GM19372 (cell line): ENCODE results near the gene PNPLA2.

Source experiments
- ATAC-seq: cut with Tn5 transposase; IDR thresholded peaks from one replicate; pipeline ENCODE4 v1.9.1; 2021; ENCODE audit warnings: mild to moderate bottlenecking, low read depth, moderate library complexity; ENCODE audit not compliant: unreplicated experiment

The PNPLA2 gene

DNA sequence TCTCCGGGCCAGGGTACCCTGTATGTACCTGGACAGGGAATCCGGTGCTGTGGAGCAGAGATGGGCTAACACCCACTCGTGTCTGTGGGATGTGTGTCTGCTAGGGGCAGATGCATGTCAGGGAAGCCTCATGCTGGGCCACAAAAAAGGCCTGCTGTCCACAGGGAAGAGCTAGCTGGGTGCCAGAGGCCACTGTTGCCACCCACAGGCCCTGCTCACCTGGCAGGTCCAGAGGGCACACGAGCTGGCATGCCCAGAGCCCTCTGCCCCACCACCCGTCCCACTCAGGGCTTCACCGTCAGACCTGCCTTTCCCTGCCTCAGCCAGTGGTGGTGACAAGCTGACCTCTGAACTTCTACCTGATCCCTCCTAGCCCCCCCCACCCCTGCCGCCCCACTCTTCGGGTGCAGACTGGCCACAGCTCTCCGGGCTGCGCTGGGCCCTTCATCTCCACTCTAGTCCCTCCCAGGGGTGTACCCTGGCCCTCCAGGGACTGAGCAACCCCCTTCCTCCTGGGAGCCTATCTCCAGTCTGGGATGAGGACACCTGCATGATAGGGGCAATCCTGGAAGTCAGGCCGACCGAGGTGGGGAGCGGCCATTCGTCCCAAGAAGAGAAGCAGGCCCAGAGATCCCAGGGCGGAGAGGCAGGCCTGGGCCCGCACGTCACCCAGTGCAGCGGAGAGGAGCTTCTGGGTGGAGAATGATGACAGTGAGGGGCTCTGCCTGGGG is 22.0 kb upstream of the PNPLA2 start:
- ATAC-seq: no peak

GRCh38 chr11:797296-798092 is 21.2 kb upstream of the PNPLA2 start:
- ATAC-seq: peak; percentile 41

- peak; percentile 62 for ATAC-seq
Observed at GRCh38 chr11:798093-798713, 20.5 kb upstream of the PNPLA2 start, which contains the start of gene SLC25A22. Gene SLC25A22 (minus strand): TSS chr11:798281. CDS start chr11:795006, 3,275 bp downstream.

DNA sequence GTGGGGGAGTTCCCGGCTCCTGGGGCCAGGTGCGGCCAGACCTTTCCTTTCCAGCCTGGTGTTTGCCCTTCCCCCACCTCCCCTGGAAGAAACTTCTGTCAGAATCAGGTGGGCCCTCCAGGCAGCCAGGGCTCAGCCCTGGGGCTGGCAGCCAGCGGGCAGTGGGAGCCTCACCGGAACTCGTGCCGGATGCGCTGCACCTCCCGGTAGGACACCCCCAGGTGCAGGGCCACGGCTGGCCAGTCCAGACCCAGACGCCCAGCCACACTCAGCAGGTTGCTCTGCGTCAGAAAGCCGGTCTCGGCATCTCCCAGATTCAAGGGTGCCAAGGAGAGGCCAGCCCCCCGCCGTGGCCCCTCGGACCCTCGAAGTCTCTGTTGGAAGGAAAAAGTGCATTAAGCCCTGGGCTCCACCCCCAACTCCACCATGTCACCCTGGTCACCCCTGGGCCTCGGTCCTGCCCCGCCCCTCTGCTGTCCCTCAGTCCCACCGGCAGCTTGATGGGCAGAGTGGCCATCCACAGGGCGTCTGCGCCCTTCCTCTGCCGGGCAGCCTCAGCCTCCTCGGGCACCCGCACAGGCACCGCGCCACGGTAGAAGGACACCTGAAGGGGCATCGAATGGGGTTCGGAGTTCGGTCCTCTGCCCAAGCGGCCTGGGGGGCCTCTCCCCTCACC is 18.9 kb upstream of the PNPLA2 start:
- no peak for ATAC-seq

DNA sequence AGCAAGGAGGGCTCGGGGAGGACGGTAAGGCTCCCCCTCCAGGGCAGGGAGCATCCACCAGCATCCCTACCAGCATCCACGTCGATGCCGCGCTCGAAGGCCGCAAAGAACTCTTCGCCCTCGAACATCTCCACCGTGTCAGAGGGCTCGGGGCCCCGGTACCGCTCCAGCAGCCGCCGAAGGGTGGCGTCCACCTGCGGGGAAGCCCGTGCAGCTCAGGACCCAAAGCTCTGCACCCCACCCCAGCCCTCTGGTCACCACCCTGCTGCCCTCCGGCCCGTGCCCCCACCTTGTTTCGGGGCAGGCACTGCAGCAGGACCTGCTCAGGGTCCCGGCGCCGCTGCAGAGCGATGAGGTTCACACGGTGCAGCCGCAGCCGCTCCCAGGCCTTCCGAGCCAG is 18.2 kb upstream of the PNPLA2 start:
- no peak for ATAC-seq

DNA sequence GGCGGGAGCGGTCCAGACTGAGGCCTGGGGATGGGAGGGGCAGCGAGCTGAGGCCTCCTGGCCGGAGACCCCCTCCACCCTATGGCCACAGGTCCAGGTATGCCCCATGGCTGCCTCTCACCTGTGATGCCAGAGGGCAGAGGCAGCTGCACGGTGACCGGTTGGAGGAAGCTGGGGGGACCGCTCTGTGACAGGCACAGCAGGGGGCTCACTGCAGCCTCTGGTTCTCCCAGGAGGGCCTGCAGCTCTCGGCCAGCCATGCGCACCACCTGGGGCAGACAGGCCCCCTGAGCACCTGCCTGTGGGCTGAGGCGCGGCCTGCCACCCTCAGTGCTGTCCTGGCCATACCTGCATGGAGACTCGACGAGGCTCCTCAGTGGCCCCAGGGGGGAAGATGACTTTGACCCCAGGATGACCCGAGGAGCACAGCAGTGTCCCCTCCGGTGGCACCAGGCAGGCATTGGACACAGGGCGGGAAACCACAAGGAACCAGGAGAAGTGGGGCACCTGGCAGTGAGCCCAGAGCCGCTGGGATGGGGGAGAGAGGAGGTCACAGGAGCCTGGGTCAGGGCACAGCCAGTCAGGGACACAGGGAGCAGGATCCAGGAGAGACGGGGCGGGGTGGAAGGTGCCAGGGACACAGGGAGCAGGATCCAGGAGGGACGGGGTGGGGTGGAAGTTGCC is 17.5 kb upstream of the PNPLA2 start:
- no peak for ATAC-seq

- no peak for ATAC-seq
Observed at GRCh38 chr11:802018-802617, 16.6 kb upstream of the PNPLA2 start.

DNA sequence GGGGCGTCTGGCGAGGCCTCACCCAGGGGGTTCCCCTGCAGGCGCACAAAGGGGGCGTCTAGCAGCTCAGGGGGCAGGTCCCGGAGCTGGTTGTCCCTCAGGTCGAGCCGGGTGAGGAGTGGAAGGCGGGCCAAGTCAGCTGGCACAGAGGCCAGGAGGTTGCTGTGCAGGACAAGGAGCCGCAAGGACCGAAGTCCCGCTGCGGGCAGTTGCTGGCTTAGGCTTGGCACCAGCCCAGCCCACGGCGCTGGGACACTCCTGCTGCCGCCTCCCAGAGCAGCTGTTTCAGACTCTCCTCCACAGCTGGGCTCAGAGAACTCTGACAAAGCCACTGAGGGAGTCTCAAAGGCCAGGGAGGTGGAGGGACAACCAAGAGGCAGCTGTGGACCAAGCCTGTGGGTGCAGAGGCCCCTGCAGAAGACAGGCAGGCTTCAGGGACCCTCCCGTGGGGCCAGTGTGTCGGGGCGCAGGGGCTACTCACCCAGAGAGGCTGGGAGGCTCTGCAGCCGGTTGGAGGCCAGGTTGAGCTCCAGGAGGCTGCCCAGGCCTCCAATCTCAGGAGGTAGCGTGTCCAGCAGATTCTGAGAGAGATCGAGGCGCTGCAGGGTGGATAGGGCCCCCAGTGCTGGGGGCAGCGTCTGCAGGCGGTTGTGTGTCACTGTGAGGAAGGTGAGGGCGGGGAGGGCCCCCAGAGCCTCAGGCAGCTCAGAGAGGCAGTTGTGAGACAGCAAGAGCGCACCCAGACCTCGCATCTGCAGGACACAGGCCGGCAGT is 15.8 kb upstream of the PNPLA2 start:
- ATAC-seq: no peak

DNA sequence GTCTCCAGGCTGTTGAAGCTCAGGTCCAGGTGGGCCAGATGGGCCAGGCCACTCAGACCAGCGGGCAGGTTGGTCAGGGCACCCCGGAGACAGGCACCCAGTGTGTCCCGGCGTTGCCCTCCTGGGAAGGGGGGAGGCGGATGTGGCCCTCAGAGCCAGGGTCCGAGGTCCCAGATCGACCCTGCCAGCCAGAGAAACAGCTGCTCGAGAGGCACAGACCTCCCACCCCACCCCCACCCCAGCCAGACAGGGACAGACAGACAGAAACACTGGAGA is 15.3 kb upstream of the PNPLA2 start:
- no peak for ATAC-seq

- ATAC-seq: no peak
Observed at GRCh38 chr11:803770-804598, 14.7 kb upstream of the PNPLA2 start.

DNA sequence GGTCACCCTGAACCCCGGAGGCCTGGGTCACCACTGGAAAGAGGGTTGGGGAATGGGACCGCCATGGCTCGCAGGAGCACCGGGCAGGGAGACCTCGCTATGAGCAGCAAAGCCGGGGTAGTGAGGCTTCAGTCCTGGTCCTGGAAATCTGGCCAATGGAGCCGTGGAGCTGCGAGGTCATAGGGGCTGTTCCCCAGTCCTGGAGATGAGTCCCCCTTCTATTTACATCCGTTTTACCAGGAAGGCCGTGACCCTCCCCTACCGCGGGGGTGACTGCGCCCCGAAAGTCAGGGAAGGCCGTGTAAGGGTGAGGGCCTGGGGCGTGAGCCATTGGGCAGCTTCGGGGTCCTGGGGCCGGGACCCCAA is 14.1 kb upstream of the PNPLA2 start:
- ATAC-seq: no peak

DNA sequence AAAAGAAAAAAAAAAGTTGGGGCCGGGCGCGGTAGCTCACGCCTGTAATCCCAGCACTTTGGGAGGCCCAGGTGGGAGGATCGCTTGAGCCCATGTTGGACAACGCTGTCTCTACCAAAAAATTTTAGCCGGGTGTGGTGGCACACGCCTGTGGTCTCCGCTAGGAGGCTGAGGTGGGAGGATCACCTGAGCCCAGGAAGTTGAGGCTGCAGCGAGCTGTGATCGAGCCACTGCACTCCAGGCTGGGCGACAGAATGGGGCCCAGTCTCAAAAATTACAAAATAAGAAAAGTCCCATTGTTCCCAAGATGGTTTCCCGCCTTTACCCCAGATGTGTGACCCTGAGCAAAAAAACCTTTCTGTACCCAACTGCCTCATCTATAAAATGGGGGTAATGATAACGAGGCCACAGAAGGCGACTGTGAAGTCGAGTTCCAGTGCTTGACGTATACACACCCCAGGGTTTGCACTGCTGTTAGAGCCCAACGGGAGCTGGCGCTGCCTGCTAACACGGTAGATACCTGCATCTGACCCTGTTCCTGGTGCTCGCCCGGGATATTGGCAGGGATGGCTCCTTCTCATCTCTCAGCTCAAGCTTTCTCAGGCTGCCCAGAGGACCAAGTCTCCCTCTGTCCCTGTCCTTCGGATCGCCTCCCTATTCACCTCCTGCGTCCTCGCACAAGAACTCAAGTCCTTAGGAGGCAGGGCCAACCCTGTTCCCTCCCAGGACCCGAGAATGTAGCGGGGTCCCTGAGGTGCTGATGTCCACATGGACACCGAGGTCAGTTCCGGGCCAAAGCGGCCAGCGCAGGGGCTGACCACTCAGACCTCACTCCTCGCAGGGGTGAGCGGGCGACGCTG is 10.1 kb upstream of the PNPLA2 start:
- ATAC-seq: no peak

GRCh38 chr11:809287-810039 is 9.3 kb upstream of the PNPLA2 start, which contains the start of gene RPLP2:
Gene RPLP2 (plus strand): TSS chr11:809967. CDS start chr11:810235, 268 bp downstream.
- peak; percentile 63 for ATAC-seq

DNA sequence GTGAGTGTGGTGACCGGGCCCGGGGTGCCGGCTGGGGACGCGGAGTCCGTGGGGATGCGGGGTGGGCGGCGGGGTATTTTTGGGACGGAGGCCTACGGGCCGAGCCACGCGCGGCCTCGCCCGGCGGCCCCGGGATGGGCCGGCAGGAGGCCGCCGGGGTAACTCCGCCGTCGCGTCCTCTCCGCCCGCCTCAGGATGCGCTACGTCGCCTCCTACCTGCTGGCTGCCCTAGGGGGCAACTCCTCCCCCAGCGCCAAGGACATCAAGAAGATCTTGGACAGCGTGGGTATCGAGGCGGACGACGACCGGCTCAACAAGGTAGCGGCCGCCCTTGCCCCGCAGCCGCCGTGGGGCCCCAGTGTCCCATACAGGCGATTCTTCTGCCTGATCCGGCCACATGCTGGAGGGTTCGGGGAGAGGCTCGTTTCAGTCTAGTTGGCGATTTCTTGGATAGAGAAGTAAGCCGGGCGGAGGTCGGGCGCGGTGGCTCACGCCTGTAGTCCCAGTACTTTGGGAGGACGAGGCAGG is 8.6 kb upstream of the PNPLA2 start:
- peak; percentile 1 for ATAC-seq

DNA sequence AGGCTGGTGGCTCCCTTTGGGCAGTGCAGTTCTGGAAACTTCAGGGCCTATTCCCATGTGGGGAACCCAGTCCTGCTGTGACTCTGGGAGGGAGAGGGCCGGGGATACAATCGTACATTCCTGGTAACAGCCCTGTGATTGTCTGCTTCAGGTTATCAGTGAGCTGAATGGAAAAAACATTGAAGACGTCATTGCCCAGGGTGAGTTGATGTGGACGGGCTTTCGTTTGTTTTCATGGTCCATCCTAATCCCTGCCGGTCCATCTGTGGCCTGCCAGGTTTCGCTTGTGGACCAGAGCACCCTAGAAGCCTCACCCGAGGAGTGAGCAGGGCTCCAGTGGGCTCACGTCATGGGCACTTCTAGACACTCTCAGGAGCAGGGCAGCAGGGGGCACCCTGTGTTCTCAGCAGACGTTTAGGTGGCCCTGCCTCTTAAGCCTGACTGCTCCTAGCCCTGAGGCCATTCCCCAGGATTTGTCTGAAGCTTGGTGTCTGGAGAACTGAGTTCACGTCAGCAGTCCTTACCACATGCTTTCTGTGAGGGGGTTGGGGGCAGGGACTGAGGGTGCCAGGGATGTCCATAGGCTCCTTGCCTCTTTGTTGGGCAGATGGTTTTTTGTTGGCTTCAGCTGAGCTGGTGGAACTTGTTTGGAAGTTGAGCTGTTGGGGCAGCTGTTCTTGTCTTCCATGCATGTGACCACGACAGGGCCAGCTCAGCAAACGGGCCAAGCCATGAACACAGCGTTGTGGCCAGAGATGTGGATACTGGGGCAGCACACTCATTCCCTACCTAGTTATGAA is 7.1 kb upstream of the PNPLA2 start:
- ATAC-seq: no peak

- ATAC-seq: no peak
Observed at GRCh38 chr11:812390-812789, 6.3 kb upstream of the PNPLA2 start.
